Smooth muscle cell (in vitro differentiated cells): ENCODE measurements around the gene MEOX2. TPM values are rescaled to one million over a fixed set of nuclear protein-coding genes. Genes with fewer than 3 reads are reported as not detected.

Experiments used
- DNase-seq: peaks from one replicate; lab custom pipeline; 2025; ENCODE audit not compliant: unreplicated experiment; lab: John Stamatoyannopoulos, UW
- H2AFZ ChIP-seq: fragments of 200-600 bp; sonication (generic); 2 replicates; pipeline ENCODE4 v1.6.0; 2016; ENCODE audit warnings: antibody characterized with exemption, low read depth, mild to moderate bottlenecking
- H3F3A ChIP-seq: fragments of 200-600 bp; sonication (generic); 2 replicates; pipeline ENCODE4 v1.6.0; 2017; ENCODE audit warnings: antibody characterized with exemption, low read depth
- H3K27ac ChIP-seq: fragments of 200-600 bp; sonication (generic); 2 replicates; pipeline ENCODE4 v1.5.1; 2016; ENCODE audit warnings: low read depth, mild to moderate bottlenecking
- H3K27me3 ChIP-seq: fragments of 200-600 bp; sonication (generic); 2 replicates; pipeline ENCODE4 v1.6.1; 2016; ENCODE audit warnings: low read depth, mild to moderate bottlenecking
- H3K36me3 ChIP-seq: fragments of 200-600 bp; sonication (generic); 2 replicates; pipeline ENCODE4 v1.5.1; 2016; ENCODE audit warnings: low read depth
- H3K4me1 ChIP-seq: fragments of 200-600 bp; sonication (generic); 2 replicates; pipeline ENCODE4 v1.5.1; 2016; ENCODE audit warnings: low read depth
- H3K4me2 ChIP-seq: fragments of 200-600 bp; sonication (generic); 2 replicates; pipeline ENCODE4 v1.6.0; 2016; ENCODE audit warnings: mild to moderate bottlenecking
- H3K4me3 ChIP-seq: fragments of 200-600 bp; sonication (generic); 2 replicates; pipeline ENCODE4 v1.5.1; 2016; ENCODE audit warnings: mild to moderate bottlenecking
- H3K79me2 ChIP-seq: fragments of 200-600 bp; sonication (generic); 2 replicates; pipeline ENCODE4 v1.6.0; 2016; ENCODE audit warnings: low read depth, mild to moderate bottlenecking
- H3K9ac ChIP-seq: fragments of 200-600 bp; sonication (generic); 2 replicates; pipeline ENCODE4 v1.6.0; 2016; ENCODE audit warnings: low read depth
- H3K9me3 ChIP-seq: fragments of 200-600 bp; sonication (generic); replicated peaks from 2 replicates; pipeline ENCODE4 v1.5.1; 2016; ENCODE audit warnings: low read depth
- H4K20me1 ChIP-seq: fragments of 200-600 bp; sonication (generic); 2 replicates; pipeline ENCODE4 v1.6.0; 2016; ENCODE audit warnings: low read depth
- WGBS: methylation state at CpG from one replicate; pipeline ENCODE4 v1.1.7; 2016; ENCODE audit warnings: low lambda C conversion rate; 5-methylcytosine and 5-hydroxymethylcytosine counted together
- polyA plus RNA-seq: library from polyadenylated mRNA; unstranded; fragments of >200 nt; fragmentation: Nextera tagmentation; extraction: Ambion mirVana; gene quantifications from 2 replicates; pipeline ENCODE4 v1.2.1, GENCODE V29; 2016
- total RNA-seq: library from RNA; depleted of rRNA; stranded (reverse); fragments of >200 nt; gene quantifications from 2 replicates; pipeline ENCODE4 v1.2.3, GENCODE V29; 2014
- TF ChIP-seq, protein P1 (sequence below): fragments of 200-600 bp; sonication (generic); IDR thresholded peaks from 2 replicates; pipeline ENCODE4 v1.5.1; 2017; ENCODE audit warnings: borderline replicate concordance, mild to moderate bottlenecking, antibody characterized with exemption; ENCODE audit not compliant: insufficient read depth, poor library complexity, severe bottlenecking

The MEOX2 gene
- total and polyA plus RNA-seq, 2 experiments from 2014 or later: 0.19 TPM; not detected in 1

GRCh38 chr7:15685358-15686294 lies 857 bp downstream of the MEOX2 start:
- WGBS: 2% methylated on average over 53 of the region's 54 CpGs
- Histone ChIP-seq H3K4me3 (peak overlapping the region; percentile 43), H3K9ac (no peak overlapping the region), H3K79me2 (no peaks in the 10 kb centered on the region), H3K4me1 (peaks cover 24% of the 10 kb centered on the region), H3K4me2 (peak overlapping the region; percentile 86), H3F3A (no peaks in the 10 kb centered on the region), H3K27ac (no peak overlapping the region), H3K9me3 (no peaks in the 10 kb centered on the region), H3K27me3 (peaks cover 99% of the 10 kb centered on the region), H3K36me3 (no peaks in the 10 kb centered on the region), H4K20me1 (no peaks in the 10 kb centered on the region), H2AFZ (no peak overlapping the region)
- DNase-seq: no peak
- TF ChIP-seq, protein P1, sequence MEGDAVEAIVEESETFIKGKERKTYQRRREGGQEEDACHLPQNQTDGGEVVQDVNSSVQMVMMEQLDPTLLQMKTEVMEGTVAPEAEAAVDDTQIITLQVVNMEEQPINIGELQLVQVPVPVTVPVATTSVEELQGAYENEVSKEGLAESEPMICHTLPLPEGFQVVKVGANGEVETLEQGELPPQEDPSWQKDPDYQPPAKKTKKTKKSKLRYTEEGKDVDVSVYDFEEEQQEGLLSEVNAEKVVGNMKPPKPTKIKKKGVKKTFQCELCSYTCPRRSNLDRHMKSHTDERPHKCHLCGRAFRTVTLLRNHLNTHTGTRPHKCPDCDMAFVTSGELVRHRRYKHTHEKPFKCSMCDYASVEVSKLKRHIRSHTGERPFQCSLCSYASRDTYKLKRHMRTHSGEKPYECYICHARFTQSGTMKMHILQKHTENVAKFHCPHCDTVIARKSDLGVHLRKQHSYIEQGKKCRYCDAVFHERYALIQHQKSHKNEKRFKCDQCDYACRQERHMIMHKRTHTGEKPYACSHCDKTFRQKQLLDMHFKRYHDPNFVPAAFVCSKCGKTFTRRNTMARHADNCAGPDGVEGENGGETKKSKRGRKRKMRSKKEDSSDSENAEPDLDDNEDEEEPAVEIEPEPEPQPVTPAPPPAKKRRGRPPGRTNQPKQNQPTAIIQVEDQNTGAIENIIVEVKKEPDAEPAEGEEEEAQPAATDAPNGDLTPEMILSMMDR: no peak

GRCh38 chr7:15684871-15685270 lies 1.6 kb downstream of the MEOX2 start:
- Histone ChIP-seq H3K9ac (no peak overlapping the region), H2AFZ (no peak overlapping the region), H3K27ac (no peak overlapping the region)

DNA sequence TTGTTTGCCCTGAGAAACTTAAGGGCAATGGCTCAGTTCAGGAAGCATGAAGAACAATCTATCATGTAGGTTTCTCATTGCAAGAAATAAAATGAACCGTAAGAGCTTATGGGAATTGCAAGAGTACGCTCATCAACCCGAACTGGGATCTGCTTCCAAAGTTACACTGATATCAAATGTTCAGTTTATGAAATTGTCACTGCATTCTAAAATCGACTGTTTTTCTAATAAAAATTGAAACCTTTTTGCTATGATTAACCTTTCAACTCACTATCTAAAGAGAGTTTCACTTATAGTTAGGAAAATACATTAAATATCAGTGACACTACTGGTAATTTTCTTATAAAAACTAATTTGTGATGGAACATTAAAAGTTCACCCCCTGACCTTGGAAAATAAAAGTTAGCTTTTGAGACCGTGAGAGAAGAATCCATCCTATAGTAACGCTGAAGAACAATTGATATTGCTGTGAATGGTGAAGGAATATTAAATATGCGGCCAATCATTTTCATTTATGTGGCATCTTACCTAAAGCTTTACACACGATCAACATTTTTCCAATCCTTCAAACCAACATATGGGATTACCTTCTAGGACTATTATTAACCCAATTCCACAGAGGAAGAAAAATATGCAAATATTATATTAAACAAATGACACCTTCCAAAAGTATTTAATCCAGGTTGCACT lies 2.2 kb downstream of the MEOX2 start:
- no peak overlapping the region for H3K9ac ChIP-seq
- H3K27ac ChIP-seq: no peak overlapping the region
- TF ChIP-seq, protein P1: no peak

More at GRCh38 chr7:15684871-15685270, 1.6 kb downstream of the MEOX2 start:
- Histone ChIP-seq H3K4me2 (peak overlapping the region; percentile 86), H3K79me2 (no peaks in the 10 kb centered on the region), H3K9me3 (no peaks in the 10 kb centered on the region), H3K4me1 (peaks cover 24% of the 10 kb centered on the region), H3F3A (no peaks in the 10 kb centered on the region), H3K36me3 (no peaks in the 10 kb centered on the region), H3K4me3 (peak overlapping the region; percentile 43), H3K27me3 (peaks cover 91% of the 10 kb centered on the region), H4K20me1 (no peaks in the 10 kb centered on the region)
- TF ChIP-seq, protein P1: no peak
- 28% methylated on average over 9 of the region's 9 CpGs for WGBS
- no peak for DNase-seq

More for the DNA sequence above, 2.2 kb downstream of the MEOX2 start:
- no peaks in the 10 kb centered on the region for H3F3A ChIP-seq
- no peaks in the 10 kb centered on the region for H3K79me2 ChIP-seq
- H3K27me3 ChIP-seq: peaks cover 85% of the 10 kb centered on the region
- H3K4me2 ChIP-seq: no peak overlapping the region
- no peaks in the 10 kb centered on the region for H4K20me1 ChIP-seq
- DNase-seq: no peak
- H2AFZ ChIP-seq: no peak overlapping the region
- 83% methylated on average over 8 of the region's 8 CpGs for WGBS
- no peak overlapping the region for H3K4me3 ChIP-seq
- H3K9me3 ChIP-seq: no peaks in the 10 kb centered on the region
- H3K36me3 ChIP-seq: no peaks in the 10 kb centered on the region
- peaks cover 24% of the 10 kb centered on the region for H3K4me1 ChIP-seq
